ENCODE measurements around the gene HS1BP3. TPM values are rescaled to one million over a fixed set of nuclear protein-coding genes. Genes with fewer than 3 reads are reported as not detected.

The HS1BP3 gene
- total and polyA plus RNA-seq, 7 experiments from 2014 or later: 12.0 to 19.0 (median 17.3) TPM

DNA sequence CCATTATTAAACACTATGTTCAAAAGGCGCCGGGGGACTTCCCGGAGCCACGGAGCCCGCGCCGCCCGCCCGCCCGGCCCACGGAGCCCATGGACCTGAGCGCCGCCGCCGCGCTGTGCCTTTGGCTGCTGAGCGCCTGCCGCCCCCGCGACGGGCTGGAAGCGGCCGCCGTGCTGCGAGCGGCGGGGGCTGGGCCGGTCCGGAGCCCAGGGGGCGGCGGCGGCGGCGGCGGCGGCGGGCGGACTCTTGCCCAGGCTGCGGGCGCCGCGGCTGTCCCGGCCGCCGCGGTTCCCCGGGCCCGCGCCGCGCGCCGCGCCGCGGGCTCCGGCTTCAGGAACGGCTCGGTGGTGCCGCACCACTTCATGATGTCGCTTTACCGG is 16.2 kb upstream of the HS1BP3 start:
- peaks cover 0 to 6% of the 10 kb centered on the region in 2 donors for H3K4me1 ChIP-seq (ENCODE audit: control insufficient read depth in 2 of 2, insufficient read depth in 2 of 2, low read length in 2 of 2)
- DNase-seq (no peak), ATAC-seq (peak; percentile 21)
- Mint-ChIP-seq H3K27ac (no peak overlapping the region), H3K4me1 (peaks cover 6 to 34% (median 15%) of the 10 kb centered on the region in 7 donors), H3K36me3 (no peaks in the 10 kb centered on the region), H3K4me3 (peak overlapping the region in 3 of 10 donors; percentile 48 to 91 (median 86)), H3K27me3 (peaks cover 49 to 72% (median 64%) of the 10 kb centered on the region in 5 donors), H3K9me3 (peaks cover 0 to 3% (median 0%) of the 10 kb centered on the region in 11 donors)
- POLR2A ChIA-PET: no interaction called here
- H3K4me3 ChIP-seq (ENCODE audit: low read length): no peak overlapping the region
- no peaks in the 10 kb centered on the region for H3K36me3 ChIP-seq (ENCODE audit: control insufficient read depth in 2 of 3, insufficient read depth in 3 of 3, low read length in 3 of 3)
- no peaks in the 10 kb centered on the region for H3K9me3 ChIP-seq (ENCODE audit: control insufficient read depth in 2 of 3, low read length in 3 of 3)
- intact Hi-C loops (cut with micrococcal nuclease): loop anchor here (2.0 to 10.0 kb wide), 3 partner anchors 16 to 648 kb away; partner anchors contain the start of genes HS1BP3 (in 1 of the 2) and LDAH (in 1 of the 2)
- peaks cover 5 to 19% of the 10 kb centered on the region in 2 donors for H3K27me3 ChIP-seq (ENCODE audit: control insufficient read depth in 2 of 2, insufficient read depth in 2 of 2, low read length in 2 of 2)
- H3K27ac ChIP-seq (ENCODE audit: low read depth, low read length): no peak overlapping the region
- CTCF ChIA-PET: interaction anchor here (0.8 kb wide), 1 partner anchor 12 kb away, joined by 4 read pairs; no protein-coding TSS in a partner anchor

DNA sequence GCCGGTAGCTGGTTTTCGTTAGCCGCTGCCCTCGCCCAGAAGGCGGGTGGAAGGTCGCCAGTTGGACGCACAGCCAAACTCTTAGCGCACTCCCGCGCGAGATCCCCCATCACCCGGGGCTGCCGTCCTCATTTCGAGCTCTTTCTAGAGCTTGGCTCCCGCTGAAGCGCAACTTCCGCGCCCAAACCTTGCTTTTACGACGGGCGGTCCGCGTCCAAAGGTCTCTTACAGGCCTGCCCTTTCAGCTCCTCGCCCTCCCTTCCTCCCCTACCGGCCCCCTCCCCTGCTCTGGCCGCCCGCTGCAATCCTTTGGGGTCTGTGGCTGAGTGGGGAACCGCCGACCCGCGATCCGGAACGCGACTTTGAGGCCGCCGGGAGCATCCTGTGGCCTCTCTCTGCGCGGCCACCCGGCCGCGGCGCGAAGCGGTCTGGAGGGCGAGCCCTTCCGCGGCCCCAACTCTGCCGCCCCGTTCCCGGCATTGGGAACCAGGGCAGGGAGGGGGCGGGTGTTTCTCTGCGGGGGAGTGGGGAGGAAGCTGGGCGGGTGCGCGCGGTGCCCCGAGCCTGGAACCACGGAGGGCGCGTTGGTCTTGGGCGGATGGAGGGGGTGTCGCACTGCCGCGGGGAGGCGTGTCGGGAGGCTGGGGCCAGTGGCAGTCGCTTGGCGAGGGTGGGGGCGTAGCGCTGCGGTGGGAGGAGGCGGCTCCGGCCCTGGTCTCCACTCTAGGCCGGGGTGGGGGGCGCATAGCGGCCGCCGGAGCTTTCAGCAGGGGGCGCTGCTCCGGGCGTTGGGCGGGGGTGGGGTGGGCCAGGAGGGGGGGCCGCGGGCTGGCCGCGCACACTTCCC is 15.6 kb upstream of the HS1BP3 start, which contains the start of gene GDF7:
Gene GDF7, plus strand, starts transcription at position 841 of the 847 bp plus-strand sequence. CDS start 96 bp downstream, outside the sequence.
- Mint-ChIP-seq H3K27me3 (peaks cover 47 to 74% (median 65%) of the 10 kb centered on the region in 5 donors), H3K36me3 (no peaks in the 10 kb centered on the region)
- CTCF ChIA-PET: interaction anchor here (0.9 kb wide), 1 partner anchor 16 kb away, joined by 3 read pairs; the partner anchor contains the start of gene HS1BP3

DNA sequence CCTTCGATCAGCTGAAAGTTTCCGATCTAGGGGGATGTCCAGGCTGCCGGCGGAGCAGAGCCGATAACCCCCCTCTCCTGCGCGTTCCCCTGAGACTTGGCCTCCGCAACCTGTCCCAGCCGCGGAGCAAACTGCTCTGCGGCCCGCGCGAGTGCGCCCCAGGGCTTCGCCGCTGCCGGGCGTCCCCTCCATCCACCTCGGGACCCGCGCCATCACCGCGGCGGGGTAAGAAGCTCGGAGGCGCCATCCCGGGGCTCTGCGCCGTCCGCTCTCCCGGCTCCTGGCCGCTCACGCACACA is 15.1 kb upstream of the HS1BP3 start:
- DNase-seq: no peak
- Mint-ChIP-seq H3K4me1 (peaks cover 6 to 30% (median 14%) of the 10 kb centered on the region in 7 donors), H3K36me3 (no peaks in the 10 kb centered on the region), H3K27me3 (peaks cover 47 to 79% (median 61%) of the 10 kb centered on the region in 5 donors), H3K4me3 (peak overlapping the region; percentile 78 to 91 (median 84)), H3K27ac (no peak overlapping the region), H3K9me3 (peaks cover 0 to 1% (median 0%) of the 10 kb centered on the region in 11 donors)
- H3K9me3 ChIP-seq (ENCODE audit: control insufficient read depth in 2 of 3, low read length in 3 of 3): no peaks in the 10 kb centered on the region
- ATAC-seq: peak; percentile 4
- intact Hi-C loops (cut with micrococcal nuclease): loop anchor here (2.0 to 10.0 kb wide), 3 partner anchors 15 to 649 kb away; partner anchors contain the start of genes HS1BP3 (in 1 of the 2) and LDAH (in 1 of the 2)
- peak overlapping the region; percentile 46 for H3K4me3 ChIP-seq (ENCODE audit: low read length)
- ChIA-PET CTCF (interaction anchor here (0.9 kb wide), 1 partner anchor 16 kb away, joined by 3 read pairs; the partner anchor contains the start of gene HS1BP3), POLR2A (no interaction called here)
- H3K27ac ChIP-seq (ENCODE audit: low read depth, low read length): no peak overlapping the region
- H3K36me3 ChIP-seq (ENCODE audit: control insufficient read depth in 2 of 3, insufficient read depth in 3 of 3, low read length in 3 of 3): no peaks in the 10 kb centered on the region
- H3K4me1 ChIP-seq (ENCODE audit: control insufficient read depth in 2 of 2, insufficient read depth in 2 of 2, low read length in 2 of 2): peaks cover 0 to 6% of the 10 kb centered on the region in 2 donors
- H3K27me3 ChIP-seq (ENCODE audit: control insufficient read depth in 2 of 2, insufficient read depth in 2 of 2, low read length in 2 of 2): peaks cover 10 to 20% of the 10 kb centered on the region in 2 donors

More for the DNA sequence above, 15.6 kb upstream of the HS1BP3 start, which contains the start of gene GDF7:
- H3K36me3 ChIP-seq (ENCODE audit: control insufficient read depth in 2 of 3, insufficient read depth in 3 of 3, low read length in 3 of 3): no peaks in the 10 kb centered on the region
- peaks cover 0 to 6% of the 10 kb centered on the region in 2 donors for H3K4me1 ChIP-seq (ENCODE audit: control insufficient read depth in 2 of 2, insufficient read depth in 2 of 2, low read length in 2 of 2)
- Mint-ChIP-seq H3K27ac (no peak within 1 kb of the TSS), H3K9me3 (peaks cover 0 to 3% (median 0%) of the 10 kb centered on the region in 11 donors), H3K4me1 (peaks cover 6 to 32% (median 15%) of the 10 kb centered on the region in 7 donors), H3K4me3 (peak within 1 kb of the TSS; percentile 78 to 91 (median 84))
- no peaks in the 10 kb centered on the region for H3K9me3 ChIP-seq (ENCODE audit: control insufficient read depth in 2 of 3, low read length in 3 of 3)
- ATAC-seq (peak; percentile 32), DNase-seq (peak in 2 of 9 donors; percentile 26 to 46)
- POLR2A ChIA-PET: no interaction called here
- peaks cover 10 to 21% of the 10 kb centered on the region in 2 donors for H3K27me3 ChIP-seq (ENCODE audit: control insufficient read depth in 2 of 2, insufficient read depth in 2 of 2, low read length in 2 of 2)
- peak within 1 kb of the TSS; percentile 46 for H3K4me3 ChIP-seq (ENCODE audit: low read length)
- intact Hi-C loops (cut with micrococcal nuclease): loop anchor here (2.0 to 10.0 kb wide), 3 partner anchors 16 to 648 kb away; partner anchors contain the start of genes HS1BP3 (in 1 of the 2) and LDAH (in 1 of the 2)
- no peak within 1 kb of the TSS for H3K27ac ChIP-seq (ENCODE audit: low read depth, low read length)

DNA sequence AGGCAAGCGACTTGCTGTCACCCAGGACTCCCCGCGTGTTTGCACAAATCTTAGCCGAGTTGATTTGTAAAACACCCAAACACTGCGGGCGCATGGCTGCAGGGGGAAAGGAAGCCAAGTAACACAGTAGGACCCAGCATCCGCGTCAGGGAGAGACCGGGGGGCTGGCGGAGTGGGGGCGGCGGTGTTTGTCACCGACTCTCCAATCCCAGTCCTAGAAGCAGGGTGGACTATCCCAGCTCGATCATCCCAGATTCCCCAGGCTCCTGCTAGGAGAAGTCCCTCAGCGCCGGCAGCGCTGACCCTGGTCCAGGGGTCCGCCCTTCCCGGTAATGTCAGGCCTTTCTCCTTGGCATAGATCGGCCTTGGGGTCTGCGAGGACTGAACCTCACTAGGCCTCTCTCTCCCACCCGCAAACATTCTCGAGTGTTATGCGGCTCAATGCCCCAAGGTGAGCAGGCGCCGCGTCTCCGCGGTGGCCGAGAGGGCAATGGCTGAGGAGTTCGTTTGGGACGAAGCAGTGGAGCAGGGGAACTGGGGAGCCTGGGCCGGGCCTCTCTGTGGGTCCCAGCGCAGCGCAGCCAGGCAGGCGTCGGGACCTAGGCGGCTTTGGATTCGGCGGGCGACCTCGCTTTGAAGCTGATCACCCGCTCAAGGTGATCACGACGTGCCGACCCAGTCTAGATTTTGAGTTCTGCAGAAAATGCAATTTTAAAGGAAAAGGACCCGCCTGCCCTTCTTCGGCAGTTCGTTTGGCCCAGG is 14.5 kb upstream of the HS1BP3 start:
- no peak overlapping the region for H3K4me3 ChIP-seq (ENCODE audit: low read length)
- intact Hi-C loops (cut with micrococcal nuclease): loop anchor here (2.0 to 10.0 kb wide), 3 partner anchors 15 to 649 kb away; partner anchors contain the start of genes HS1BP3 (in 1 of the 2) and LDAH (in 1 of the 2)
- H3K27me3 ChIP-seq (ENCODE audit: control insufficient read depth in 2 of 2, insufficient read depth in 2 of 2, low read length in 2 of 2): peaks cover 10 to 20% of the 10 kb centered on the region in 2 donors
- H3K36me3 ChIP-seq (ENCODE audit: control insufficient read depth in 2 of 3, insufficient read depth in 3 of 3, low read length in 3 of 3): no peaks in the 10 kb centered on the region
- no peak overlapping the region for H3K27ac ChIP-seq (ENCODE audit: low read depth, low read length)
- no peaks in the 10 kb centered on the region for H3K9me3 ChIP-seq (ENCODE audit: control insufficient read depth in 2 of 3, low read length in 3 of 3)
- ChIA-PET CTCF (no interaction called here), POLR2A (no interaction called here)
- Mint-ChIP-seq H3K4me1 (peaks cover 6 to 30% (median 14%) of the 10 kb centered on the region in 7 donors), H3K27me3 (peaks cover 52 to 85% (median 67%) of the 10 kb centered on the region in 5 donors), H3K4me3 (peak overlapping the region; percentile 45 to 91 (median 82)), H3K9me3 (peaks cover 0 to 1% (median 0%) of the 10 kb centered on the region in 11 donors), H3K36me3 (no peaks in the 10 kb centered on the region), H3K27ac (no peak overlapping the region)
- no peak for DNase-seq
- peaks cover 0 to 6% of the 10 kb centered on the region in 2 donors for H3K4me1 ChIP-seq (ENCODE audit: control insufficient read depth in 2 of 2, insufficient read depth in 2 of 2, low read length in 2 of 2)
- no peak for ATAC-seq

DNA sequence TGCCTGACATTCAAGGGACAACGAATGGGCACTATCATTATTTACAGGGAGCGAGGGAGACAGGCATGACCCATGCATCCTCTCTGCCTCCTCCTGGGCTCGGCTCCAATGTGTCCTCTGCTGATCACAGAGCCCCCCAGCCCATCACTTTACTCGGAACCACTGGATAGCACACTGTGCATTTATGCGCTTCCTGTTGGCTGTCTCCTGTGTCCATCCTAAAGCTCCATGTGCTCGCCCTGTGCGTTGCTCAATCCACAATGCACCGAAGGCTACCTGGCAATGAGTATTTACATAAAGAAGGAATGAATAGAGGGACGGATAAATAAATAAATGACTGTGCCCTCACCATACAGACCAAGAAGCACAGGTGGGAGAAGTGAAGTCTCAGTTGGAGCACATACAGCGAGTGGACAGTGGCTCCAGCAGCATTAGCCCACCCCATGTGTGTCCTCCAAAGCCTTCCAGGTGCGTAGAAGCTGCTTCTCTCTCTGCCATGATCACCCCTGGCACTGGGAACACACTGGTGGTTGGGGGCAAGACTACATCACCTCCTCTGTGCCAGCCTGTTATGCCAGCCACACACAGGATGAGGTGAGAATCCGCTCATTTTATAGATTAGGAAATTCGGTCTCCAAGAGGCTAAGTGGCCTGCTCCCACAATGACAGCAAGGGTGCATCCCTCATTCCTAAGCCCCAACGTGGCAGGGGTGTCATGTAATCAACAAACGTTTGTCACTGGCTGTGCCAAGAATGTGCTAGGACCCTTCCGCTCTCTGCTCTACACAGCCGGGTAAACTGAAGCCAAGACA is 13.7 kb upstream of the HS1BP3 start:
- Histone ChIP-seq H3K4me3 (ENCODE audit: low read length) (no peak overlapping the region), H3K27ac (ENCODE audit: low read depth, low read length) (no peak overlapping the region), H3K27me3 (ENCODE audit: control insufficient read depth in 2 of 2, insufficient read depth in 2 of 2, low read length in 2 of 2) (peaks cover 10 to 20% of the 10 kb centered on the region in 2 donors), H3K36me3 (ENCODE audit: control insufficient read depth in 2 of 3, insufficient read depth in 3 of 3, low read length in 3 of 3) (no peaks in the 10 kb centered on the region), H3K9me3 (ENCODE audit: control insufficient read depth in 2 of 3, low read length in 3 of 3) (no peaks in the 10 kb centered on the region), H3K4me1 (ENCODE audit: control insufficient read depth in 2 of 2, insufficient read depth in 2 of 2, low read length in 2 of 2) (peaks cover 0 to 6% of the 10 kb centered on the region in 2 donors)
- ChIA-PET CTCF (interaction anchor here (0.7 to 2.1 kb wide), 3 partner anchors 9 to 300 kb away, joined by 4 to 6 read pairs (median 5); partner anchors contain the start of gene HS1BP3), POLR2A (no interaction called here)
- ATAC-seq: no peak
- Mint-ChIP-seq H3K4me3 (peak overlapping the region in 9 of 10 donors; percentile 30 to 91 (median 81)), H3K27me3 (peaks cover 53 to 87% (median 66%) of the 10 kb centered on the region in 5 donors), H3K27ac (no peak overlapping the region), H3K9me3 (peaks cover 0 to 1% (median 0%) of the 10 kb centered on the region in 11 donors), H3K36me3 (no peaks in the 10 kb centered on the region), H3K4me1 (peaks cover 6 to 26% (median 14%) of the 10 kb centered on the region in 7 donors)
- intact Hi-C loops (cut with micrococcal nuclease): loop anchor here (5.0 to 10.0 kb wide), 3 partner anchors 158 to 653 kb away; partner anchors contain the start of gene LDAH (in 1 of the 2)
- DNase-seq: no peak
